HT-29 (cell line): ENCODE data around the gene UBE2Q1. TPM values are rescaled to one million over a fixed set of nuclear protein-coding genes. Genes with fewer than 3 reads are reported as not detected.

Experiments
- DNase-seq: peaks from one replicate; pipeline ENCODE4 v3.0.0-alpha.2; 2015; ENCODE audit warnings: low spot score
- total RNA-seq: library from RNA; depleted of rRNA; stranded (reverse); fragments of >200 nt; shearing (Covaris generic); gene quantifications from 2 replicates; pipeline ENCODE4 v1.2.3, GENCODE V29; 2014; rRNA removed

Gene UBE2Q1
- total RNA-seq, 1 experiment from 2014 or later: 31.3 TPM

- DNase-seq: no peak
Measured at GRCh38 chr1:154503898-154504297, 54.6 kb downstream of the UBE2Q1 start.

- DNase-seq: no peak
Measured at GRCh38 chr1:154502744-154503115, 55.7 kb downstream of the UBE2Q1 start.

- DNase-seq: no peak
Measured at GRCh38 chr1:154502066-154502743, 56.3 kb downstream of the UBE2Q1 start, which contains the start of the genes SHE and TDRD10. Gene SHE (minus strand): TSS chr1:154502412. CDS start chr1:154502026, 386 bp downstream. Gene TDRD10 (plus strand): TSS chr1:154502219. CDS start chr1:154506904, 4,685 bp downstream.

DNA sequence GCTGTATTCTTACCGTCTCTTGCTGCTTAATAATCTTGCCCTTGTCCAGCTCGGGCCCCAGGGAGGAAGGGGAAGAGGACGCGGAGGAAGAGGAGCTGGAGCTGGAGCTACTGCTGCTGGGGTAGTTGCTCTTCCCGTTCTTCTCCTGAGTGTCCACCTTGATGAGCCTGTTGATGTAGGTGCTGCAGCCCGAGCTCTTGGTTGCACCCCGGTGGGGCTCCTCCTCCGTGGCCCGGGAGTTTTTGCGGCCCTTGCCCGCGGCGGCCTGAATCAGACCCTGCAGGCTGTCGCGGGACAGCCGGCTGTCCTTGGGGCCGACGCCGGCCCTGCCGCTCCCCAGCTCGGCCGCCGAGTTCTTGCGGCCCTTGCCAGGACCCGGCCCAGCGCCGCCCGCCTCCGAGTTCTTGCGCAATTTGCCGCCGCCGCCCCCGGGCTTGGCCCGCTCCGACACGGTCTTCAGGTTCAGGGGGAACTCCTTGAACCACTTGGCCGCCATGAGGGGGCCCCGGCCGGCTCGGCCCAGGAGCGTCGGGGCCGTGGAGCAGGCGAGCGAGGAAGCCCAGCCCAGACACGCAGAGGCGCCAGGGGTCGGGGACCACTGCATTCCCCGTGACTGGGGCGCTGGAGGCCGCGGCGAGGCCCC, 56.9 kb downstream of the UBE2Q1 start:
- no peak for DNase-seq

GRCh38 chr1:154500533-154500932, 57.9 kb downstream of the UBE2Q1 start:
- no peak for DNase-seq

DNA sequence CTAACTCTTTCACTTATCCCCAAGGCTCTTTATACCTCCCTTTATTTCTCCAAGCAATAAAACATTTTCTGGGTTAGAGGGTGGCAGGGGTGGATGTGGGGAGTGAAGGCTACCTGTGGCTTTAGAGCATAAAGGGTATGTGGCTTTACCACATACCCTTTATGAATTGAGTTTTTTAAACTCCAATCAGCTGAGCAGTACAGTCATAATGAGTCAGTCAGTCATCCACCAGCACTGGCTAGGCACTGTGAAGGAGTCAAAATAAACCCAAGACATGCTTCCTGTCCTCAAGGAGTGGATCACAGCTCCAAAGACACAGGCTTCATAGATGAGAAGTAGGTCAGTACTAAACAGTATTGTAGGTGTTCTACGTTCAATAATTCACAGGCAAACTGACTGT, 59.0 kb downstream of the UBE2Q1 start:
- DNase-seq: no peak

Other genes starting within 250 kb of the UBE2Q1 start
- gene AQP10, start 237.6 kb downstream of the UBE2Q1 start, total RNA-seq: not detected in 2 replicates
- 1.1 and 1.9 TPM in 2 replicates for gene ATP8B2, start 233.1 kb downstream of the UBE2Q1 start, total RNA-seq
- 3.1 and 4.4 TPM in 2 replicates for gene IL6R, start 153.3 kb downstream of the UBE2Q1 start, total RNA-seq
- gene TDRD10, start 56.4 kb downstream of the UBE2Q1 start, total RNA-seq: not detected in 2 replicates
- not detected in 2 replicates for gene SHE, start 56.2 kb downstream of the UBE2Q1 start, total RNA-seq
- gene CHRNB2, start 9.1 kb upstream of the UBE2Q1 start, total RNA-seq: not detected in 2 replicates
- gene ADAR, start 49.5 kb upstream of the UBE2Q1 start, total RNA-seq: 102 and 111 TPM in 2 replicates